GM12801 (cell line): ENCODE data around the gene PCP2.

Experiments used
- TF ChIP-seq, protein P1 (sequence below): IDR thresholded peaks from one replicate; pipeline ENCODE4 v1.5.1; 2011; ENCODE audit warnings: control low read depth; ENCODE audit not compliant: insufficient read length; ENCODE audit errors: extremely low read depth

PCP2 gene

DNA sequence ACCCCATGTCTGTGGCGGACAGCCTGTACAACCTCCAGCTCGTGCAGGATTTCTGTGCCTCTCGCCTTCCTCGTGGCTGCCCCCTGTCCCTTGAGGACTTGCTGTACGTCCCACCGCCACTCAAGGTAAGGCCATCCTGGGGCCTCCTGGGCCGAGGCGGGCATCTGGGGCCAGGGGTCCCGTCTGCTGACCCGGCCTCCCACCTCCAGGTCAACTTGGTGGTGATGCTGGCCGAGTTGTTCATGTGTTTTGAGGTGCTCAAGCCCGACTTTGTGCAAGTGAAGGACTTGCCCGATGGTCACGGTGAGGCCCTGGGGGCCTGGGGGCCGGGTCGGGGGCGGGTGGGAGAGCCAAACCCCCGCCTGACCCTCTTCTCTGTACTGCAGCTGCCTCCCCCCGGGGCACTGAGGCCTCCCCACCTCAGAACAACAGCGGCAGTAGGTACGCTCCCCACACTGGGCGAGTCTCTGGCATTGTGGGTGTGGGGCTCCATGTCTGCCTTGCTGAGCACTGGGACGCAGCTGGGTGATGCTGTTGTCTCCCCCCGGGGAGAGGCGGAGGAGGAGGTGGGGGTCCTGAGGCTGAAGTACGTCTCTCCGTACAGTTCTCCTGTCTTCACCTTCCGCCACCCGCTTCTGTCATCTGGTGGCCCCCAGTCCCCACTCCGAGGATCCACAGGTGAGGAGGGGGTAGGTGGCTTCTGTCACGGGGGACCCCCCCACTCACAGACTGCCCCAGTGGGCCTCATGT, 22.9 kb downstream of the PCP2 start:
- TF ChIP-seq, protein P1, sequence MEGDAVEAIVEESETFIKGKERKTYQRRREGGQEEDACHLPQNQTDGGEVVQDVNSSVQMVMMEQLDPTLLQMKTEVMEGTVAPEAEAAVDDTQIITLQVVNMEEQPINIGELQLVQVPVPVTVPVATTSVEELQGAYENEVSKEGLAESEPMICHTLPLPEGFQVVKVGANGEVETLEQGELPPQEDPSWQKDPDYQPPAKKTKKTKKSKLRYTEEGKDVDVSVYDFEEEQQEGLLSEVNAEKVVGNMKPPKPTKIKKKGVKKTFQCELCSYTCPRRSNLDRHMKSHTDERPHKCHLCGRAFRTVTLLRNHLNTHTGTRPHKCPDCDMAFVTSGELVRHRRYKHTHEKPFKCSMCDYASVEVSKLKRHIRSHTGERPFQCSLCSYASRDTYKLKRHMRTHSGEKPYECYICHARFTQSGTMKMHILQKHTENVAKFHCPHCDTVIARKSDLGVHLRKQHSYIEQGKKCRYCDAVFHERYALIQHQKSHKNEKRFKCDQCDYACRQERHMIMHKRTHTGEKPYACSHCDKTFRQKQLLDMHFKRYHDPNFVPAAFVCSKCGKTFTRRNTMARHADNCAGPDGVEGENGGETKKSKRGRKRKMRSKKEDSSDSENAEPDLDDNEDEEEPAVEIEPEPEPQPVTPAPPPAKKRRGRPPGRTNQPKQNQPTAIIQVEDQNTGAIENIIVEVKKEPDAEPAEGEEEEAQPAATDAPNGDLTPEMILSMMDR = no peak

DNA sequence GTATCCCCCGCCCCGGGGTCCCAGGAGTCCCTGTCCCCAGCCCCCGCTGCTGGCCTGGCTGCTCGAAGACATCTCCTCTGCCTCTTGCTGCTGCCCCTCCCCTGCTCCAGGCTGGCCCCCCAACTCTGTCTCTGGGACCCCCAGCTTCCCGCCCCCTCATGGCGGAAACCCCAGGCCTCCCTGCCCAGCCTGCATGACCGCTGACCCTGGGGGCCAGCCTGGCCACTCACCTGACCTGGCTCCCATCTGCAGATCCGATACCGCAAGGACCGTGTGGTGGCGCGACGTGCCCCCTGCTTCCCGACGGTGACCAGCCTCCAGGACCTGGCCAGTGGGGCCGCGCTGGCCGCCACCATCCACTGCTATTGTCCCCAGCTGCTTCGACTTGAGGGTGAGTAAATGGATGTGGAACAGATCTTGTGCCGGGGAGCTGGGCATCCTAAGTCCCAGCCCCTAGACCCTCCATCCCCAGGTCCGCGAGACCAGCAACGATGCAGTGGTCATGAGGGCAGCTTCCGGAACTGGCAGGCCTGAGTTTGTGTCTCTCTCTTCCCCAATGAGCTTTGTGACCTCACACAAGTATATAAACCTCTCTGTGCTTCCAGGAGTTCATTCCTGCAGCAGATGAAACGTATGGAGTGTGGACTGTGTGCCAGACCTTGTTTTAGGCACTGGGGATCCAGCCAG, 25.5 kb downstream of the PCP2 start:
- TF ChIP-seq, protein P1 = no peak

DNA sequence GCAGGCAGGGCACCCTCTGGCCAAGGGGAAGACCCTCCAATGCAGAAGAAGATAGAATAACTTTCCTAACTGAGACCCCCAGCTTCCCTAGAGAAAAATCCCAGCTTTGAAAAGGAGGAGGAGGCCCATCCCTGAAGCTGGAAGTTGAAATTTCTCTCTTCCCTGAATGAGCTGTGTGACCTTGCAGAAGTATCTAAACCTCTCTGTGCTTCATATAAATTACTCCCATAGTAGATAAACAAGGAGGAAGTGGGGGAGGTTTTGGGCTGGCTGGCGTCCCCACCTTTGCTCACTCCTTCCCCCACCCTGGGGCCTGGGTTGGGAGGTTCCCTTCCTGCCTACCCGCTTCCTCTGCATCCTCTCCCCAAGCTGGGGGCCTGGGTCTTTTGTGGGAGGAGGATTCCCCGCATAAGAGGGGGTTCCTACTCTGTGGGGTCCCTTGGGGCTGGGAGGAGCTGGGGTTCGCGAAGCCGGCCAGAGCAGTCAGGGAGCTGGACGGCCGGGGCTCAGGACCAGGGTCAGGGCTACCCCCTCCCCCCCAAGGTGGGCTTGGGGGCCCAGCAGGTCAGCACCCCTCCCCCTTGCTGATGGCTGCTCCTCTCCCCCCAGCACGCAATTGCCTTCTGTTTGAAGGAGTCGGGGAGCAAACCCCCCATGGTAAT, 26.2 kb downstream of the PCP2 start:
- TF ChIP-seq, protein P1 = no peak

DNA sequence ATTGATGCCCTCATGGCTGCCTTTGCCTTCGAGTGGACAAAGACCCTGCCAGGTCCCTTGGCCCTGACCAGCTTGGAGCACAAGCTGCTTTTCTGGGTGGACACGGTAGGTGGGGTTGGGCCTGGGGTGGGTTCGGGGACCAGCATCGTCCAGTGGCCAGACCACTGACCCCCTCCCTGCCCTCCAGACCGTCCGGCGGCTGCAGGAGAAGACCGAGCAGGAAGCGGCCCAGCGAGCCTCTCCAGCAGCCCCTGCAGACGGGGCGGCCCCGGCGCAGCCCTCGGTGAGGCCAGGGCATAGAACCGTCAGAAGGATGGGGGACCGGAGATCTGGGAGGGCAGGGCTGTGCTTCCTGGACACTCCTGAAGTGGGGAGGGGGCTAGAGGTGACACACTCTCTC, 27.2 kb downstream of the PCP2 start:
- TF ChIP-seq, protein P1 = no peak

DNA sequence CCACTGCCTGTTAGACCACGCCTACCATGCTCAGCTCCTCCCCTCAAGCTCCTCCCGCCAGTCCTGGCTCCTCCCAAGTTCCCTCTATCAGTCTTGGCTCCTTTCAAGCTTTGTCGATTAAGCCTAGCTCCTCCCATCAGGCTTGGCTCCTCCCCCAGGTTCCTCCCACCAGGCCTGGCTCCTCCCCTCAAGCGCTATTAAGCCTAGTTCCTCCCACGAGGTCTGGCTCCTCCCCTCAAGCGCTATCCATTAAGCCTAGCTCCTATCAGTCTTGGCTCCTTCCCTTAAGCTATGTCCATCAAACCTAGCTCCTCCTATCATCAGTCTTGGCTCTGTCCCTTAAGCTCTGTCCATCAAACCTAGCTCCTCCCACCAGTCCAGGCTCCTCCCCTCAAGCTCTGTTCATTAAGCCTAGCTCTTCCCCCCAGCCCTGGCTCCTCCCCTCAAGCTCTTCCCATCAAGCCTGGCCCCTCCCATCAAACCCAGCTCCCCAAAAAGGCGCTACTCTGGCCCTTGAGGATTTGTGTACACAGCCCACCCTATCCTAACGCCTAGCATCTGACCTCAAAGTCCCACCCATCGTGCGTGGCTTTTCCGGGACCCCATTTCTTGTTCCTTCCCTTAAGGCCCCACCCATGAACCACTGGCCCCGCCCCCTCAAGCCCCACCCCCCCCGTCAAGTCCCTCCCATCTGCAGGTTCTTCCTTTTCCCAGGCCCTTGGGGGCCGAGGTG, 27.9 kb downstream of the PCP2 start:
- TF ChIP-seq, protein P1 = no peak

DNA sequence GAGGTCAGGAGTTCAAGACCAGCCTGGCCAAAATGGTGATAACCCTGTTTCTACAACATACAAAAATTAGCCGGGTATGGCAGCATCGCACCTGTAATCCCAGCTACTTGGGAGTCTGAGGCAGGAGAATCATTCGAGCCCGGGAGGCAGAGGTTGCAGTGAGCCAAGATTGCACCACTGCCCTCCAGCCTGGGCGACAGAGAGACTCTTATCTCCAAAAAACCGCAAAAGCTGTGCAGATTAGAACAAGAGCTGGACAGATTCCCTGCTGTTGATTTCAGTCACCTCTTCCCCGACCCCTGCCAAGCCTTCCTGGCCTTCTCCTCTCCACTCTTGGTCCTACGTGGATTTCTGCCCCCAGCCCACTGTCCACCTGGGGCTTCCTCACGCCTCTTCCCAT, 29.6 kb downstream of the PCP2 start:
- TF ChIP-seq, protein P1 = no peak
